SU-DHL-6 (cell line): ENCODE measurements around the gene PUDP.
"Not testable (repeated sequence)": the region's sequence is repeated elsewhere in the genome, so short reads cannot be mapped to it uniquely, and the experiment has no call there.

Experiments
- H2AFZ ChIP-seq: fragments of 200-600 bp; sonication (generic); 2 replicates; pipeline ENCODE4 v1.6.1; 2014; ENCODE audit warnings: low read depth, mild to moderate bottlenecking, moderate library complexity, mixed read lengths, antibody characterized with exemption, low read length; ENCODE audit not compliant: severe bottlenecking
- H3F3A ChIP-seq: fragments of 200-600 bp; shearing (Covaris generic); 2 replicates; pipeline ENCODE4 v1.6.0; 2016; ENCODE audit warnings: antibody characterized with exemption, mild to moderate bottlenecking; ENCODE audit not compliant: insufficient read depth
- H3K27ac ChIP-seq: fragments of 200-600 bp; sonication (generic); 2 replicates; pipeline ENCODE4 v1.5.1; 2016; ENCODE audit warnings: low read depth, mild to moderate bottlenecking, low read length, moderate library complexity, mixed read lengths
- H3K27me3 ChIP-seq: fragments of 200-600 bp; sonication (generic), shearing (Covaris generic); 2 replicates; pipeline ENCODE4 v1.6.0; 2014; ENCODE audit warnings: mild to moderate bottlenecking, low read length
- H3K36me3 ChIP-seq: fragments of 200-600 bp; sonication (generic); 2 replicates; pipeline ENCODE4 v1.6.1; 2014; ENCODE audit warnings: mild to moderate bottlenecking, low read length, mixed read lengths
- H3K4me2 ChIP-seq: fragments of 300-600, 200-600 bp; shearing (Covaris generic), sonication (generic); 2 replicates; pipeline ENCODE4 v1.6.0; 2014; ENCODE audit warnings: low read length, low read depth, mild to moderate bottlenecking; ENCODE audit not compliant: poor library complexity, severe bottlenecking
- H3K4me3 ChIP-seq: fragments of 200-600 bp; sonication (generic); 2 replicates; pipeline ENCODE4 v1.5.1; 2014; ENCODE audit warnings: antibody characterized with exemption, low read length, mild to moderate bottlenecking, mixed read lengths; ENCODE audit not compliant: insufficient read depth, poor library complexity, severe bottlenecking
- H3K79me2 ChIP-seq: fragments of 200-600 bp; sonication (generic); 2 replicates; pipeline ENCODE4 v1.6.1; 2014; ENCODE audit warnings: mild to moderate bottlenecking, low read length, moderate library complexity; ENCODE audit not compliant: insufficient read depth
- H3K9ac ChIP-seq: fragments of 200-600 bp; sonication (generic); 2 replicates; pipeline ENCODE4 v1.7.0; 2014; ENCODE audit warnings: mild to moderate bottlenecking, low read length
- H3K9me2 ChIP-seq: fragments of 200-600 bp; sonication (generic); replicated peaks from 2 replicates; pipeline ENCODE4 v1.6.1; 2014; ENCODE audit warnings: low read length; ENCODE audit not compliant: insufficient read depth
- H3K9me3 ChIP-seq: fragments of 200-600 bp; sonication (generic); 2 replicates; pipeline ENCODE4 v1.6.1; 2014; ENCODE audit warnings: low read length, mixed read lengths; ENCODE audit not compliant: insufficient read depth
- H4K20me1 ChIP-seq: fragments of 200-600 bp; sonication (generic); 2 replicates; pipeline ENCODE4 v1.6.1; 2014; ENCODE audit warnings: low read depth, mild to moderate bottlenecking, antibody characterized with exemption, low read length, moderate library complexity, mixed read lengths
- EZH2phosphoT487 ChIP-seq: fragments of 200-600 bp; sonication (generic), shearing (Covaris generic); conservative IDR thresholded peaks from 2 replicates; pipeline ENCODE4 v1.6.1; 2018; ENCODE audit warnings: mild to moderate bottlenecking, antibody characterized with exemption, low read length, moderate library complexity, mixed read lengths
- TF ChIP-seq, protein P1 (sequence below): fragments of 200-600 bp; sonication (generic); IDR thresholded peaks from one replicate; pipeline ENCODE4 v1.5.1; 2017; ENCODE audit warnings: antibody characterized with exemption, mild to moderate bottlenecking, low read length, moderate library complexity; ENCODE audit not compliant: insufficient read depth, poor library complexity, severe bottlenecking

PUDP gene

DNA sequence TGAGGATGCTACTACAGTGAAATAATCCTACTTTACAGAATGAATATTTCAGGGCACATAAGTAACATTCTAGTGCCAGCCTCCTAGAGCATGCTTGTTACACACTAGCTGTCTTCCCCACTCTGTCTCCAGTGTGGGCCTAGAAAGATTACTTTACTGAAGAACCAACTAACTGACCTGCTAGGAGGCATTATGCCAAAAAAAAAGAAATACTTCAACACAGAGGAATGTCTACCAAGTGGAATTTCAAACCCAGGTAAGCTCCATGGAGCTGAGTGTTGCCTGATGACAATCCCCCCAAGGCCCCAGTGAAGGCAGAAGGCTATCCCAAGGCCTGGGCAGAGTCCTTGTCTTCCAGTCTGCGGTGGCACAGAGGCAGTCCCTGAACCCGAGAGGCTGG is 41.3 kb downstream of the PUDP start:
- Histone ChIP-seq H3K4me3 (no peak overlapping the region), H3F3A (peaks cover 24% of the 10 kb centered on the region), H3K9me2 (no peaks in the 10 kb centered on the region), H3K9ac (no peak overlapping the region), H3K9me3 (no peaks in the 10 kb centered on the region), H3K27me3 (no peaks in the 10 kb centered on the region), H3K4me2 (no peak overlapping the region), H2AFZ (no peak overlapping the region), H4K20me1 (no peaks in the 10 kb centered on the region), H3K79me2 (peaks cover 45% of the 10 kb centered on the region), H3K36me3 (peaks cover 22% of the 10 kb centered on the region), H3K27ac (0 out of 2 replicates have a peak overlapping the region, but pooled peaks have one; percentile 15)
- TF ChIP-seq EZH2phosphoT487, result no peak
- TF ChIP-seq, protein P1, sequence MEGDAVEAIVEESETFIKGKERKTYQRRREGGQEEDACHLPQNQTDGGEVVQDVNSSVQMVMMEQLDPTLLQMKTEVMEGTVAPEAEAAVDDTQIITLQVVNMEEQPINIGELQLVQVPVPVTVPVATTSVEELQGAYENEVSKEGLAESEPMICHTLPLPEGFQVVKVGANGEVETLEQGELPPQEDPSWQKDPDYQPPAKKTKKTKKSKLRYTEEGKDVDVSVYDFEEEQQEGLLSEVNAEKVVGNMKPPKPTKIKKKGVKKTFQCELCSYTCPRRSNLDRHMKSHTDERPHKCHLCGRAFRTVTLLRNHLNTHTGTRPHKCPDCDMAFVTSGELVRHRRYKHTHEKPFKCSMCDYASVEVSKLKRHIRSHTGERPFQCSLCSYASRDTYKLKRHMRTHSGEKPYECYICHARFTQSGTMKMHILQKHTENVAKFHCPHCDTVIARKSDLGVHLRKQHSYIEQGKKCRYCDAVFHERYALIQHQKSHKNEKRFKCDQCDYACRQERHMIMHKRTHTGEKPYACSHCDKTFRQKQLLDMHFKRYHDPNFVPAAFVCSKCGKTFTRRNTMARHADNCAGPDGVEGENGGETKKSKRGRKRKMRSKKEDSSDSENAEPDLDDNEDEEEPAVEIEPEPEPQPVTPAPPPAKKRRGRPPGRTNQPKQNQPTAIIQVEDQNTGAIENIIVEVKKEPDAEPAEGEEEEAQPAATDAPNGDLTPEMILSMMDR, result no peak

DNA sequence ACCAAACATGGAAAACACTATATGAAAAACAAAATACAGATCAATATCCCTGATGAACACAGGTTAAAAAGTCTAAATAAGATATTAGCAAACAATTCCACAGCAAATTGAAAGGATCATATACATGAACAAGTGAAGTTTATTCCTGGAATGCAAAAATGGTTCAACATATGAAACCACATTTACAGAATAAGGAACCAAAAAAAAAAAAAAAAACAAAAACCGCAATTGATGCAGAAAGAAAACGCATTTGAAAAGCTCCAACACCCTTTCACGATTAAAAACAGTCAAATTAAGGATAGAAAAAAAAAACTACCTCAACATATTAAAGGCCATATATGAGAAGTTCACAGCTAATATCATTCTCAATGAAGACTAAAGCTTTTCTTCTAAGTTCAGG is 45.8 kb downstream of the PUDP start:
- Histone ChIP-seq H3K4me3 (no peak overlapping the region), H3K27ac (no peak overlapping the region), H3K36me3 (peaks cover 22% of the 10 kb centered on the region)

DNA sequence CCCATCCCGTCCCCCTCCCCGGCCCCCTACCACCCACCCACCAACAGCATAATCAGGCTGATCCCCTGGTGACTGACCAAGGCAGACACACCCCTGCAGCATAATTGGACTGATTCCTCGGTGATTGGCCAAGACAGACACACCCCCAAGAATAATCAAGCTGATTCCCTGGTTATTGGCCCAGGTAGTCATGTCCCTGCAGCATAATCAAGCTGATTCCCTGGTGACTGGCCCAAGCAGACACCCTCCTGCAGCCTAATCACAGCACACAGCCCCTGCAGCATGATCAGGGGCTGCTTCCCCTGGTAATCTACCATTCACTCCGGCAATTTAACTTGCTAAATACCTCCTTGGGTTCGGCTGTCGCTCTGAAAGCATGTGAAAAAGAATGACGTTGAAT is 47.9 kb downstream of the PUDP start:
- H4K20me1 ChIP-seq, result no peaks in the 10 kb centered on the region
- no peak overlapping the region for H3K4me3 ChIP-seq
- H3K9me3 ChIP-seq, result no peaks in the 10 kb centered on the region
- peaks cover 46% of the 10 kb centered on the region for H3K79me2 ChIP-seq
- no peak overlapping the region for H3K9ac ChIP-seq
- TF ChIP-seq, protein P1, result no peak
- no peak for TF ChIP-seq EZH2phosphoT487
- no peaks in the 10 kb centered on the region for H3F3A ChIP-seq
- no peak overlapping the region for H2AFZ ChIP-seq
- no peaks in the 10 kb centered on the region for H3K27me3 ChIP-seq
- H3K4me2 ChIP-seq, result no peak overlapping the region
- H3K27ac ChIP-seq, result no peak overlapping the region
- no peaks in the 10 kb centered on the region for H3K9me2 ChIP-seq
- H3K36me3 ChIP-seq, result peaks cover 20% of the 10 kb centered on the region

More for the DNA sequence above, 45.8 kb downstream of the PUDP start:
- Histone ChIP-seq H2AFZ (no peak overlapping the region), H3K9ac (no peak overlapping the region), H4K20me1 (no peaks in the 10 kb centered on the region), H3K79me2 (peaks cover 46% of the 10 kb centered on the region), H3K9me2 (no peaks in the 10 kb centered on the region), H3K27me3 (no peaks in the 10 kb centered on the region), H3F3A (no peaks in the 10 kb centered on the region), H3K9me3 (no peaks in the 10 kb centered on the region), H3K4me2 (no peak overlapping the region)
- TF ChIP-seq, protein P1, result no peak
- TF ChIP-seq EZH2phosphoT487, result no peak

DNA sequence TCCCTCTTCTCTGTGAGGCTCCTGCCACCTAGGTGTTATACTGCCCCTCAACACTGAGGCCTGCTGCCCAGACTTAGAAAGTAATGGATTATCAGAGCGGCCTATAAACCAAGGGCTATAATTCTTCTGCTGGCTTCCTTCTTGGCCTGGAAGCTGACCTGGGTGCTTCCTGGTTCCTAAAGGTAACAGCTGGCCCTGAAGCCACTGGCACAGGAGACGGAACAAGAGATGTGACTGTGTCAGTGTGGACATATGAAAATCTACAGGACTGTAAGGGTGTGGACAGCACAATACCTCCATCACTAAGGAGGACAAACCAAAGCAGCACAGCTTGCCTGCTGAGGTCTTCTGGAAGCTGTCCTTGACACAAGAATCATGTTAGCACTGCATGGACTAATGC is 52.3 kb downstream of the PUDP start:
- not testable (repeated sequence) for H4K20me1 ChIP-seq, H3K9me3 ChIP-seq, H3K27ac ChIP-seq, H3K4me3 ChIP-seq, H3K4me2 ChIP-seq, H3K9ac ChIP-seq, H3K36me3 ChIP-seq, H2AFZ ChIP-seq, H3K27me3 ChIP-seq, H3K9me2 ChIP-seq
- Histone ChIP-seq H3F3A (peaks cover 22% of the 10 kb centered on the region; the same call in 1 of the 2 replicates), H3K79me2 (peaks cover 32% of the 10 kb centered on the region)
